Heart left ventricle (tissue), 16 donors: ENCODE data around the gene DUSP16. TPM values are rescaled to one million over a fixed set of nuclear protein-coding genes. Genes with fewer than 3 reads are reported as not detected.

Source experiments
- ATAC-seq, 4 donors: fragments of 200-7000 bp; cut with Tn5 transposase; one replicate each; pipeline ENCODE4 v1.9.1; 2020 to 2022; ENCODE audit warnings: moderate library complexity in 4 of 4, mild to moderate bottlenecking in 3 of 4, moderate number of reproducible peaks in 1 of 4
- DNase-seq, 5 donors: peaks; one replicate each; pipeline ENCODE4 v3.0.0-alpha.2; 2020
- H3K27ac ChIP-seq, 12 donors: fragments of 200-600 bp; sonication (generic) in 4 of 12; one replicate each; pipeline versions ENCODE4 v1.5.0 to v1.8.0; 2016 to 2022; ENCODE audit warnings: mild to moderate bottlenecking in 2 of 12
- H3K27me3 ChIP-seq, 9 donors: fragments of 200-600 bp; sonication (generic) in 2 of 9; one replicate each; pipeline versions ENCODE4 v1.5.1 to v1.8.0; 2016 to 2022; ENCODE audit warnings: mild to moderate bottlenecking in 3 of 9
- H3K36me3 ChIP-seq, 9 donors: fragments of 200-600 bp; sonication (generic) in 2 of 9; one replicate each; pipeline versions ENCODE4 v1.5.0 to v1.8.0; 2018 to 2022; ENCODE audit warnings: mild to moderate bottlenecking in 2 of 9
- H3K4me1 ChIP-seq, 12 donors: fragments of 200-600 bp; sonication (generic) in 4 of 12; one replicate each; pipeline versions ENCODE4 v1.5.0 to v1.8.0; 2016 to 2022; ENCODE audit warnings: mild to moderate bottlenecking in 3 of 12
- H3K4me3 ChIP-seq, 12 donors: fragments of 200-600 bp; sonication (generic) in 4 of 12; one replicate each; pipeline versions ENCODE4 v1.5.0 to v1.8.0; 2017 to 2022; ENCODE audit warnings: mild to moderate bottlenecking in 9 of 12, moderate library complexity in 4 of 12
- H3K9me3 ChIP-seq, 12 donors: fragments of 200-600 bp; sonication (generic) in 4 of 12; one replicate each; pipeline versions ENCODE4 v1.5.0 to v1.8.0; 2016 to 2022; ENCODE audit warnings: mild to moderate bottlenecking in 1 of 12
- CTCF ChIP-seq, 12 donors: fragments of 200-600 bp; sonication (generic) in 4 of 12; IDR thresholded peaks; one replicate each; pipeline versions ENCODE4 v1.5.0 to v1.8.0; 2018 to 2022; ENCODE audit warnings: antibody characterized with exemption in 12 of 12, mild to moderate bottlenecking in 5 of 12
- POLR2A ChIP-seq, 2 donors: fragments of 450-650 bp; IDR thresholded peaks; one replicate each; pipeline ENCODE4 v1.6.1; 2017; ENCODE audit warnings: antibody characterized with exemption in 2 of 2, mild to moderate bottlenecking in 2 of 2, moderate library complexity in 2 of 2
- WGBS, 4 donors: extraction: QIAGEN DNeasy Blood & Tissue Kit in 2 of 4; methylation state at CpG; one replicate each; pipeline versions ENCODE4 v1.1.5 to v1.1.7; 2013 to 2018; 5-methylcytosine and 5-hydroxymethylcytosine counted together
- intact Hi-C, 10 donors: fragments of 100-400 bp; cut with DNase I; formaldehyde crosslinking; loops; one replicate each; pipeline versions ENCODE4 v1.11.1 to v1.14.2; 2022
- polyA plus RNA-seq, 2 donors: library from polyadenylated mRNA; stranded (reverse); fragments of 200-250 nt; gene quantifications; one replicate each; pipeline ENCODE4 v1.2.3, GENCODE V29; 2013
- total RNA-seq, 9 donors: library from RNA; depleted of rRNA in 2 of 9; stranded (reverse); fragments of >200 nt in 2 of 9; fragmentation: NEBNext Ultra II Directional in 3 of 9; extraction: Animal tissue kit (Norgen Biotek cat#: 25700) in 3 of 9; gene quantifications; one replicate each; pipeline versions ENCODE4 v1.1.0 to v1.2.4, GENCODE V29; 2016 to 2023
- donor health status: ischemic (EF 13 %, LVEDD 7.1; RV severe dilation, severe dysfunction).
- donor health status: healthy with polysubstance abuse.
- donor health status: DM: no; HTN: yes; CAD: no.
- donor health status: DM: no; HTN: no; CAD: no.
- donor health status: ischemic (EF 25% LVEDD 6.9; RV normal size, moderate dysfunction).
- donor health status: ischemic (EF 25% LVEDD 5.7; RV mildly dilated, moderate dysfunction).
- donor health status: healthy.
- donor health status: DM: yes; HTN: yes; CAD: no.
- donor health status: ischemic (EF 35%, LVEDD 5.7; RV mildly dilated, moderate dysfunction).
- donor health status: nonischemic (EF 11% LVEDD 7.7; RV severe dilation, severe dysfunction).
- donor health status: DM: yes; HTN: yes; CAD: no.
- donor health status: PGD.
- donor health status: ischemic (EF 29% LVEDD 5.4; RV normal size, mild dysfunction).
- donor health status: nonischemic (EF 23%, LVEDD 6.1; RV moderate dilation, normal function).

Gene DUSP16
- total and polyA plus RNA-seq, 11 donors: 2.5 to 24.7 (median 15.1) TPM

GRCh38 chr12:12555656-12556055 is 7.0 kb downstream of the DUSP16 start:
- Histone ChIP-seq H3K9me3 (no peaks in the 10 kb centered on the region), H3K4me1 (peaks cover 0 to 38% (median 21%) of the 10 kb centered on the region in 12 donors), H3K36me3 (peaks cover 0 to 10% (median 0%) of the 10 kb centered on the region in 9 donors), H3K4me3 (no peak overlapping the region), H3K27ac (no peak overlapping the region), H3K27me3 (no peaks in the 10 kb centered on the region)
- TF ChIP-seq CTCF (IDR thresholded peaks at IDR 0.05): no peak
- TF ChIP-seq POLR2A (IDR thresholded peaks at IDR 0.05): no peak
- DNase-seq (no peak), ATAC-seq (no peak)
- 94 to 99% (median 95%) methylated on average over 4 of the region's 4 CpGs for WGBS, 4 donors
- intact Hi-C loops: no loop called here

DNA sequence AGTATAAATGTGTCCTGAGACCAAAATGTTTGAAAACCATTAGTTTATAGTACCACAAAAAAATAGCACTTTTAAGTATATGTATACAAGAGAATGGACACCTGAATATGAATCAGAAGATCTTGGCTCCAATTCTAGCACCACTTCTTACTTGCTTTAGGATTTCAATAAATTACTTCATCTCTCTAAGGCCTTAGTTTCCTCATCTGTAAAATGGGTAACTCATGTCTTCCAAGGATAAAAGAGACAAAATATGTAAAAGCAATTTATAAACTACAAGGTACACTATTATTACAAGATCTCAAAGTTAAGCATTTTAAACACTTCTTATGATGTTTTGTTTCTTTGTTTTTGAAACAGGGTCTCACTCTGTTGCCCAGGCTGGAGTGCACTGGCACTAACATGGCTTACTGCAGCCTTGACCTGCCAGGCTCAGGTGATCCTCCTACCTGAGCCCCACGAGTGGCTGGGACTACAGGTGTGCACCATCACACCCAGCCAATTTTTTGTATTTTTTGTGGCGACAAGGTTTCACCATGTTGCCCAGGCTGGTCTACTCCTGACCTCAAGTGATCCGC is 9.4 kb downstream of the DUSP16 start:
- Histone ChIP-seq H3K27me3 (no peaks in the 10 kb centered on the region), H3K4me3 (no peak overlapping the region), H3K36me3 (peaks cover 0 to 10% (median 0%) of the 10 kb centered on the region in 9 donors), H3K27ac (no peak overlapping the region), H3K4me1 (peaks cover 0 to 16% (median 4%) of the 10 kb centered on the region in 12 donors), H3K9me3 (no peaks in the 10 kb centered on the region)
- WGBS, 4 donors: 79 to 92% (median 85%) methylated on average over 3 of the region's 3 CpGs
- intact Hi-C loops: no loop called here
- no peak for ATAC-seq
- no peak for TF ChIP-seq POLR2A (IDR thresholded peaks at IDR 0.05)
- TF ChIP-seq CTCF (IDR thresholded peaks at IDR 0.05): no peak
- DNase-seq: no peak

DNA sequence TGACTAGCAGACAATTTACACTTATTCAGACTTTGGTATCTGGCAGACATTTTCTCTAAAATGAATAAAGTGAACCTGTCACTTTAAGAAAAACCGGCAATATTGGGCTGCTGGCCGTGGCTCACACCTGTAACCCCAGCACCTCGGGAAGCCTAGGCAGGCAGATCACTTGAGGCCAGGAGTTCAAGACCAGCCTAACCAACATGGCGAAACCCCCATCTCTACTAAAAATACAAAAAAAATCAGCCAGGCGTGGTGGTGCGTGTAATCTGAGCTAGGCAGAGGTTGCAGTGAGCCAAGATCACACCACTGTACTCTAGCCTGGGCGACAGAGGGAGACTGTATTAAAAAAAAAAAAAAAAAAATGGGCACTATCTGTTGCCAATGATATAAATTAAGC is 11.5 kb downstream of the DUSP16 start:
- H3K36me3 ChIP-seq: peaks cover 0 to 10% (median 0%) of the 10 kb centered on the region in 9 donors
- no peak for DNase-seq
- ATAC-seq: no peak
- H3K27me3 ChIP-seq: no peaks in the 10 kb centered on the region
- H3K9me3 ChIP-seq: no peaks in the 10 kb centered on the region
- intact Hi-C loops: no loop called here
- TF ChIP-seq CTCF (IDR thresholded peaks at IDR 0.05) (no peak), POLR2A (IDR thresholded peaks at IDR 0.05) (no peak)
- H3K4me1 ChIP-seq: peaks cover 0 to 20% (median 4%) of the 10 kb centered on the region in 12 donors
- H3K4me3 ChIP-seq: no peak overlapping the region
- no peak overlapping the region for H3K27ac ChIP-seq
- 53 to 73% (median 70%) methylated on average over 7 of the region's 7 CpGs for WGBS, 4 donors

DNA sequence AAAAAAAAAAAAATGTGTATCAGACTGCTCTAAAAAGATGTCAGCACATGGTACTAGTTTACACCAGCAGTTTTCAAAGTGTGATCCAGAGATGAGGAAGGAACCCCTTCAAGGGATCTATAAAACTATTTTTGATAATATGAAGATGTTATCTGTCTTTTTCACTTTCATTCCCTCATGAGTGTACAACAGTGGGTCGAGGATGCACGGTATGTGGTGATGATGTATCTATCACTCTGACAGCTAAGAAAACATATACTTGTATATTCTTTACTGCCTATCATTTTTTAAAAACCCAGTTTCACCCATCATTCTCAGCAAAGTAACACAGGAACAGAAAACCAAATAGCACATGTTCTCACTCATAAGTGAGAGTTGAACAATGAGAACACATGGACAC is 12.4 kb downstream of the DUSP16 start:
- no peak overlapping the region for H3K27ac ChIP-seq
- 81 to 97% (median 94%) methylated on average over 2 of the region's 2 CpGs for WGBS, 4 donors
- H3K27me3 ChIP-seq: no peaks in the 10 kb centered on the region
- H3K36me3 ChIP-seq: peaks cover 0 to 10% (median 0%) of the 10 kb centered on the region in 9 donors
- intact Hi-C loops: no loop called here
- DNase-seq (no peak), ATAC-seq (no peak)
- H3K4me3 ChIP-seq: no peak overlapping the region
- peaks cover 0 to 15% (median 3%) of the 10 kb centered on the region in 12 donors for H3K4me1 ChIP-seq
- no peaks in the 10 kb centered on the region for H3K9me3 ChIP-seq
- TF ChIP-seq POLR2A (IDR thresholded peaks at IDR 0.05): no peak
- no peak for TF ChIP-seq CTCF (IDR thresholded peaks at IDR 0.05)
